ENCODE data around the gene SLC2A6.

DNA sequence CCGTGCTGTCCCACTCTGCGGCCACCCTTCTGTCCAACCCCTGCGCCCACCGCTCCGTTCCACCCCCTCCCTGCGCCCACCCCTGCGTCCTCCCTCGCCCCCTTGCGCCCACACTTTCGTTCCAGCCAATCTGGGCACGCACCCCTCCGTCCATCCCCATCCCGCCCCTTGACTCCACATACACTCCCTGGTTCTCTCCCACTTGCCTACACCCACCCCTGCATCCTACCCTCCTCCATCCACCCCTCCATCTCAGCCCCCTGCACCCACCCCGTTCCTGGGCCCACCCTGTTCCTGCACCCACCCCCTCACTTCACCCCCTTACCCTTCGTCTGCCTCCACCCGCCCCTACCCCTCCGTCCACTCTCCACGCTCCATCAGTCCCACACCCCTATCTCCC, 49.7 kb downstream of the SLC2A6 start:
- TF ChIP-seq POLR2AphosphoS5 (IDR thresholded peaks at IDR 0.05; ENCODE audit: low read depth, low read length), result no peak
- TF ChIP-seq POLR2A (IDR thresholded peaks at IDR 0.05; ENCODE audit: low read depth, low read length), result no peak
- TF ChIP-seq PAX5 (IDR thresholded peaks at IDR 0.05; ENCODE audit: insufficient read depth, low read length, severe bottlenecking), result no peak
- TF ChIP-seq TAF1 (IDR thresholded peaks at IDR 0.05; ENCODE audit: low read depth, low read length), result no peak

Data from GM12891 (cell line).